ENCODE data around the gene EIF2B4. TPM values are rescaled to one million over a fixed set of nuclear protein-coding genes. Genes with fewer than 3 reads are reported as not detected.

EIF2B4 gene
- 10 to 100 TPM; 25.5 to 28.6 TPM for total RNA-seq

GRCh38 chr2:27370026-27370815 is at the start of gene EIF2B4, which contains the start of gene SNX17:
EIF2B4 (minus strand) TSS chr2:27370338; CDS start chr2:27370314, 24 bp downstream.
SNX17 (plus strand) TSS chr2:27370616; CDS start chr2:27370744, 128 bp downstream.

GRCh38 chr2:27409321-27410073 is 39.4 kb upstream of the EIF2B4 start, which contains the start of gene PPM1G:
PPM1G (minus strand) TSS chr2:27409591; CDS start chr2:27409422, 169 bp downstream.

DNA sequence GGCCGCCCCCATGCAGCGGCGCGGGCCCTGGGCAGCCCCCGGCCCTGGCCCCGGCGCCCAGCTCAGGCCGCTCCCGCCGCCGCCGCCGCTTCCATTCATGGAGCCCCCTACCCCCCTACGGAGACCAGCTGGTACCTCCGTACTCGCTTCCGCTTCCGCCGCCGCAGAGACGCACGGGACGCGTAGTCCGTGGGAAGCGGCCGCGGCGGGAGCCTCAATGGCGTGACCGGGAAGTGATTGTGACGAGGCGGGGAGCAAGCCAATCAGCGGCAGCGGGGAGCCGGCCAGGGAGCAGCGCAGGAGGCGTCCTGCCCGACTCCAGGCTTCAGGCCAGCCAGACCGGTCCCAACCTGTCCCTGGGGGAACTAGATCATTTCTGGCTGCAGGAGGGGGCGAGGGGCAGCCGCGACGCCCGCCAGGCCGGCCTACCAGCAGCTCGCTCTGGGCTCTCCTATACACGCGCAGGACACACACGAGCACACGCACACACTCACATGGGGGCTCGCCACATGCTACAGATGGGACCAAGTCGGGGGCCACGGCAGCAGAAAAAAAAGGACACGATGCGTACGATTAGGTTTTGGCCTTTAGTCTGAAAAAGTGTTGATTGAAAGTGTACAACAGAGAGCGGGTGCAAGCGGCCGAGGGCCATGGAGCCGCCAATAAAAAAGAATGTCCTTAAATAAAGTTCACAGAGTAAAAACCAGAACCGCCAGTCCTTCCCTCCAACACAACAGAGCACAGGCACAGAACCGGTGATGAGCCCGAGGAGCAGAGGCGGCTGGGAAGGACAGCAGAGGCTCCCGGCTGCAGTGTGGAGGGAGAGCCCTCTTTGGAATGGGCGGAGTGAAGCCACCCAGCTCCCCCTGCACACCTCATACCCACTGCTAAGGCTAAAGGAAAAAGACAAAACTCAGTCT is 10.7 kb upstream of the EIF2B4 start, which contains the start of gene ZNF513:
TSS of gene ZNF513 (minus strand) at position 109 of the 920 bp plus-strand sequence. CDS start 208 bp downstream, outside the sequence.

GRCh38 chr2:27356382-27357181 is 13.6 kb downstream of the EIF2B4 start, which contains the start of gene GTF3C2:
GTF3C2 (minus strand) TSS chr2:27356764; CDS start chr2:27343554, 13,210 bp downstream.

DNA sequence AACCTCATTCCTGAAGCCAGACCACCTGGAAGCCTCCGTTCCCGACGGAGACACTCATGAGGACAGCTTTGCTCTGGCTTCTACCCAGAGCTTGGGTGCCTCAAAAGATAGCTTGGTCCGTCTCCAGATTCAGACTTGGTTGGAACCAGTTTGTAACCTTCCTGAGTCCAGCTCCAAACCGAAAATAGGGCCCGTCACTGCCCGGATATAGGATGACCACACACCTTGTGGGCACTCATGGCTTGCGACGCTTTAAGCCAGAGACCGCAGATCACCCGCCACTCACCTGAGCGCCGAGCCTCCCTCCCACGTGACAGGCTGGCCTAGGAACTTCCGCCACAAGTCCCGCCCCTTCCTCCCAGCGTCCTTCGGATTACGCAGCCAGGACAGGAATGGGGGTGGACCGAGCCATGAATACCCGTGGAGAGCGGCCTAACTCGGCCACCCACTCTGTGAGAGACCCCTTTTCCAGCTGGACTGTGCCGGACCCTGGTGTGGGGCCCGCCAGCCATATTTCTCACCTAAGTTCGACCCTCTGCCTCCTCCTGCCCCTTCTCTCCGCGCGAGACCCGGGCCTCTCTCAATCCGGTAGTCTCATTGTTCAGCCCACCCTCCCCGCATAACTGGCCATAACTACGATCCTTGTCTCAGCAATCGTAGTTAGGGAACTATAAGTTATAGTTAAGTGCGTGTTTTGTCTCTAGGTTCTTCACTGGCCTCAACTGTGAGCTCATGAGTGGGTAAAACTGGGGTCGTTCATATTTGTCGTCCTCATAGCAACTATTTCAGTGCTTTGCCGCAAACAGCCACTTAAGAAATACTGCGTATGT is 47.2 kb downstream of the EIF2B4 start, which contains the start of gene MPV17:
TSS of gene MPV17 (minus strand) at position 332 of the 830 bp plus-strand sequence. CDS start 580 bp downstream, outside the sequence.

Other genes starting within 250 kb of the EIF2B4 start
- gene ABHD1, start 246.5 kb downstream of the EIF2B4 start, total RNA-seq, result under 1 TPM in 1 of 2 donors, not detected in 1; under 0.01 TPM
- gene PREB, start 235.7 kb downstream of the EIF2B4 start, total RNA-seq, result 10 to 100 TPM; 56.8 to 75.6 TPM
- gene PRR30, start 230.9 kb downstream of the EIF2B4 start, total RNA-seq, result not detected
- not detected for gene TCF23, start 221.3 kb downstream of the EIF2B4 start, total RNA-seq
- 100 to 1,000 TPM; 150 to 212 TPM for gene ATRAID, start 158.3 kb downstream of the EIF2B4 start, total RNA-seq
- 10 to 100 TPM; 35.8 to 87.9 TPM for gene SLC5A6, start 158.1 kb downstream of the EIF2B4 start, total RNA-seq
- 10 to 100 TPM; 23.7 to 41.3 TPM for gene CAD, start 153.0 kb downstream of the EIF2B4 start, total RNA-seq
- under 1 TPM in 1 of 2 donors, not detected in 1; 0.34 TPM for gene SLC30A3, start 107.3 kb downstream of the EIF2B4 start, total RNA-seq
- not detected for gene DNAJC5G, start 94.9 kb downstream of the EIF2B4 start, total RNA-seq
- not detected for gene TRIM54, start 87.9 kb downstream of the EIF2B4 start, total RNA-seq
- gene UCN, start 61.9 kb downstream of the EIF2B4 start, total RNA-seq, result 1 to 10 TPM in 1 of 2 donors, under 1 TPM in 1; 0.67 to 2.1 TPM
- gene MPV17, start 47.2 kb downstream of the EIF2B4 start, total RNA-seq, result 100 to 1,000 TPM in 1 of 2 donors, 10 to 100 TPM in 1; 88.2 to 118 TPM
- gene GTF3C2, start 13.6 kb downstream of the EIF2B4 start, total RNA-seq, result 10 to 100 TPM; 45.1 to 57.6 TPM
- 100 to 1,000 TPM; 109 to 136 TPM for gene SNX17, start 278 bp upstream of the EIF2B4 start, total RNA-seq
- 1 to 10 TPM; 6.9 to 9.0 TPM for gene ZNF513, start 10.4 kb upstream of the EIF2B4 start, total RNA-seq
- gene PPM1G, start 39.3 kb upstream of the EIF2B4 start, total RNA-seq, result 10 to 100 TPM; 48.9 to 98.6 TPM
- 10 to 100 TPM; 89.9 to 95.3 TPM for gene NRBP1, start 58.3 kb upstream of the EIF2B4 start, total RNA-seq
- gene KRTCAP3, start 72.0 kb upstream of the EIF2B4 start, total RNA-seq, result not detected
- 10 to 100 TPM; 16.0 to 22.4 TPM for gene IFT172, start 119.4 kb upstream of the EIF2B4 start, total RNA-seq
- 1 to 10 TPM in 1 of 2 donors, under 1 TPM in 1; 0.33 to 2.1 TPM for gene FNDC4, start 124.9 kb upstream of the EIF2B4 start, total RNA-seq
- gene GCKR, start 126.5 kb upstream of the EIF2B4 start, total RNA-seq, result not detected
- 10 to 100 TPM; 17.6 to 26.0 TPM for gene ZNF512, start 212.7 kb upstream of the EIF2B4 start, total RNA-seq